HAP-1 (cell line): ENCODE measurements around the gene SYNCRIP.
"Not testable (repeated sequence)": the region's sequence is repeated elsewhere in the genome, so short reads cannot be mapped to it uniquely, and the experiment has no call there.

Experiments used
- DNase-seq, 2 experiments: peaks; one replicate each; pipeline ENCODE4 v3.0.0-alpha.2; 2016 to 2020; ENCODE audit warnings: low spot score in 2 of 2
- H3K27me3 ChIP-seq: fragments of 250-450 bp; sonication (Bioruptor Pico); 2 replicates; pipeline ENCODE4 v1.5.1; 2020; ENCODE audit warnings: low read depth, mild to moderate bottlenecking, moderate library complexity
- H3K36me3 ChIP-seq: fragments of 250-450 bp; sonication (Bioruptor Pico); replicated peaks from 2 replicates; pipeline ENCODE4 v1.5.1; 2020; ENCODE audit warnings: mild to moderate bottlenecking
- H3K4me1 ChIP-seq: fragments of 250-450 bp; sonication (Bioruptor Pico); 2 replicates; pipeline ENCODE4 v1.5.1; 2020; ENCODE audit warnings: mild to moderate bottlenecking
- H3K4me3 ChIP-seq: fragments of 250-450 bp; sonication (Bioruptor Pico); 2 replicates; pipeline ENCODE4 v1.5.1; 2020; ENCODE audit warnings: mild to moderate bottlenecking, moderate library complexity
- H3K9me3 ChIP-seq: fragments of 250-450 bp; sonication (Bioruptor Pico); 2 replicates; pipeline ENCODE4 v1.5.1; 2020; ENCODE audit warnings: mild to moderate bottlenecking, moderate library complexity
- in situ Hi-C: fragments of 300-500 bp; cut with MboI; formaldehyde crosslinking; loops from 3 replicates; pipeline ENCODE4 v1.14.3; 2020; ENCODE audit warnings: low sequenced_read_pairs, inconsistent platforms, mixed read lengths

Gene SYNCRIP

DNA sequence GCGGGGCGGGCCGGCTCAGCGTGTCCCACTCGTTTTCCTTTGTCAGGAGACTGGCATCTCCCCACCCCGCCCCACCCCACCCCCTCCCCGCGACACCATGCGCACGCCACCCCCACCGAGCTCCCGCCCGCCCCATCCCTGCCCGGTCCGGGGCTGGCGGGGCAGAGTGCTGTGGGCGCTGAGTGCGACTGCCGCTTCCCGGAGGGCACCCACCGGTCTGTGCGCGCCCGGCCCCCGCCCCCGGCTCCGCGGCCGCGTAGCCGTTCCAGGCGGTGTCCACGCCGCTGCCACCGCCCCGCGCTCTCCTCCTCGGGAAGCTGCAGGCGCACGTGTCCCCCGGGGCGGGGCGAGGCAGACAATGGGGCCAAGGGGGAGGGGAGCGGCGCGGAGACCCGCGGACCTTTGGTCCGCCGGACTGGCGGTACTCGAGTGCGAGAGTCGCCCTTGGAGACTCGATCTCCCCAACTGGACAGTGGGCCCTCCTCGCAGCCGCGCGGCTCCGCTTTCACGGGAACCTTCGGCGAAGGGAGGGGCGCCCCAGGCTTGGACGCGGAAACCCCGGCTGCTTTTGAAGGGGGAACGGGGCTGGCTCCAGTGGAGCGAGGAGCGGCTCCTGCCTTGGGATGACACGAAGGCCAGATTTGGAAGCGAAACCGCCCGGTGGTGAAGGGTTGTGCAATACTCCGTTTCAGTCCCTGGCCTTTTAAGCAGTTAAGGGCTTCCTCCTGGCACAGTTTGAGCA is 1.0 kb upstream of the SYNCRIP start:
- Histone ChIP-seq H3K4me1 (peaks cover 26% of the 10 kb centered on the region), H3K36me3 (peaks cover 36% of the 10 kb centered on the region), H3K4me3 (peak overlapping the region; percentile 49), H3K27me3 (no peaks in the 10 kb centered on the region; the same call in 1 of the 2 replicates), H3K9me3 (0 out of 2 replicates have a peak, but pooled peaks cover 3% of the 10 kb centered on the region)
- in situ Hi-C loops, result loop anchor here (5.0 kb wide), 1 partner anchor 34 kb away; no protein-coding TSS in a partner anchor
- DNase-seq, result peak; percentile 75 to 91

DNA sequence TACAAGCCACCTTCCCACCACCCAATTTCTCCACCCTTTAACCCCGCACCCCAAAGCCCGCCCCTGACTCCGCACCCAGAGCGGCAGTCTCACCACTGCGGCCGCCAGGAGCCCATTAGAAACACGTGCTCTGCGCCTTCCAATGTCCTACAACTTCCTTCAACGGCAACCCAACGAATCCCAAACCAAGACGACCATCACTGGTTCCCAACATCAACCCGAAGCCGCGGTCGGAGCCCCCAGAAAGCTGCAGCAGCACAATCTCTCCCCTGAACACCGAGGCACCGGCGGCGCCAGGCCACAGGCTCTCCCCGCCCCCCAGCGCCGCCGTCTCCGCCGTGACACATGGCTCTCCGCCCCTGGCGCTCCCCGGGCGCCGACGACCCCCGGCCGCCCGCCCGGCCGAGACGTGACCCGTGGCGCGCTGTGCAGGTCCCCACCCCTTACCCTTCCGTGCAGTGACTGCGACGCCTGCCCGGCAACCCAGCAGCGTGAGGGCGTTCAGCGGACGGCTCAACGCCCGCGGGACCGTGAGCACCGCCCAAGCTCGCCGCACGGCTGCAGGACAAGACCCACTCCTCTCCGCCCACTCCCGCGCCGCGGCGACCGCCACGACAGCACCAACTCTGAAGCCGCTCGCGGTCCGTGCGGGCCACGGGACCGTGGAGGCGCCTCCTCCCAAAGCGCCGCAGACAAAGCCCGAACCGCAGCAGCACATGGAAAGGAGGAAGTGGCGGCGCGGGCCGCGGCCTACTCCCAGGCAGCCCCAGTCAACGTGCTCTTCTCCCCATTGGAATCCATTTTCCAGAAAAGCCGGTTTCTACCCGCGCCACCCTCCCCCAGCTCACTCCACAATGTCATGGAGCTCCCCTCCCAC is 551 bp downstream of the SYNCRIP start:
- in situ Hi-C loops, result loop anchor here (5.0 kb wide), 1 partner anchor 35 kb away; no protein-coding TSS in a partner anchor
- Histone ChIP-seq H3K4me3 (peak overlapping the region; percentile 99), H3K36me3 (peaks cover 52% of the 10 kb centered on the region), H3K27me3 (no peaks in the 10 kb centered on the region; the same call in 1 of the 2 replicates), H3K4me1 (peaks cover 37% of the 10 kb centered on the region), H3K9me3 (0 out of 2 replicates have a peak, but pooled peaks cover 3% of the 10 kb centered on the region)
- DNase-seq, result peak; percentile 8 to 60

DNA sequence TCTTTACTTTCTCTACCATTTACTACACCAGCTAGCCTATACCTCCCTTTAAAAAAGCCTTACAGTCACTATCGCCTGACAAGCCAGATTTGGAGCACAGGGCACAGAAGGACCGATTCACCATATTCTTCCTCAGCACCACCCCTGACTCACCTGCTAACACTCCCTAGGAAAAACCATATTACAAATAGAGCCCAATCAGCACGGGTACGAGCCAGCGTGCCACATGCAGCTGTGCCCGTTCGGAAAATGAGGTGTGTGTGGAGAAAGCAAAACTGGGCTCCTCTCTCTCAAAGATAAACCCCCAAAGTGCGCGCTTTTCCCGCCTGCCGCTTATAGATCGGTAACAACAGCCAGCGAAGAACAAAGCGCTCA is 1.2 kb downstream of the SYNCRIP start:
- peaks cover 38% of the 10 kb centered on the region for H3K4me1 ChIP-seq
- H3K4me3 ChIP-seq, result peak overlapping the region; percentile 99
- 0 out of 2 replicates have a peak, but pooled peaks cover 3% of the 10 kb centered on the region for H3K9me3 ChIP-seq
- no peaks in the 10 kb centered on the region; the same call in 1 of the 2 replicates for H3K27me3 ChIP-seq
- H3K36me3 ChIP-seq, result peaks cover 58% of the 10 kb centered on the region
- in situ Hi-C loops, result loop anchor here (5.0 kb wide), 1 partner anchor 36 kb away; no protein-coding TSS in a partner anchor
- DNase-seq, result no peak

DNA sequence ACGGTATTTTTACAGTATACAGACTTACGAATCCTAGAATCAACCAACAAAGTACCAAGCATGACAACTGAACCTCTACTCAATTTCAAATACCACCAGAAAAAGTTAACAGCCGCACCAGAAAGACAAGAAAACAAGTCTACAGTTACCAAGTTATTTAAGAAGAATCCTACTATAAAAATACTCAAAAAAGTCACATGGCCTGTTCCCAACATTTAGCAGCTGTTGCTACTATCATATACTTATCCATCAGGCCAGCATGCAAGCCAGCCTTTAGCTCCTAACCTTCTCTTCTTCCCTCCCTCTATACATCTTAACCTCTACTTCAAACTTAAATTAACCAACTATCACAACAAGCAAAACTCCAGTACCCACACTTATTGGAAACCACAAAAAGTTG is 1.9 kb downstream of the SYNCRIP start:
- DNase-seq, result no peak
- in situ Hi-C loops, result loop anchor here (5.0 kb wide), 1 partner anchor 36 kb away; no protein-coding TSS in a partner anchor
- Histone ChIP-seq H3K9me3 (0 out of 2 replicates have a peak, but pooled peaks cover 3% of the 10 kb centered on the region), H3K4me3 (peak overlapping the region; percentile 99), H3K4me1 (peaks cover 38% of the 10 kb centered on the region), H3K27me3 (no peaks in the 10 kb centered on the region; the same call in 1 of the 2 replicates), H3K36me3 (peaks cover 64% of the 10 kb centered on the region)

DNA sequence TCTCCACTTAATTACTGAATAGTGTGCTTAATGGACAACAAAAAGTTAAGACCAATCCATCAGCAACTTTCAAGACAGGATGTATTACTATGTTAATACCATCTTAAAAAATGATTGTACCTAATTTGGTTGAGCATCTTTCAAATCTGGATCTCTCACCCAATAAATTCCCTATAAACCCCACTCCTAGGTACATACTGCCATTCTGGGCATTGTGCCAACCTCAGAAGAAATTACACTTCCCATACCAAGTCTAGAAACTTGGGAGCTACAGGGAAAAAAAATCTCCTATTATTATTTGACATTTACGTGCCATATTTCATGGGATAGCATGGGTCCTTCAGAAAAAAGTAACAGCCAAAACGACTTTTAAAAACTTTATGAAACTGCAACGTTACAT is 5.1 kb downstream of the SYNCRIP start:
- H3K36me3 ChIP-seq, result peaks cover 95% of the 10 kb centered on the region
- H3K4me1 ChIP-seq, result peaks cover 30% of the 10 kb centered on the region
- in situ Hi-C loops, result no loop called here
- H3K4me3 ChIP-seq, result no peak overlapping the region
- DNase-seq, result peak in 1 of 2 experiments; percentile 26
- H3K27me3 ChIP-seq, result no peaks in the 10 kb centered on the region; the same call in 1 of the 2 replicates
- H3K9me3 ChIP-seq, result no peaks in the 10 kb centered on the region

DNA sequence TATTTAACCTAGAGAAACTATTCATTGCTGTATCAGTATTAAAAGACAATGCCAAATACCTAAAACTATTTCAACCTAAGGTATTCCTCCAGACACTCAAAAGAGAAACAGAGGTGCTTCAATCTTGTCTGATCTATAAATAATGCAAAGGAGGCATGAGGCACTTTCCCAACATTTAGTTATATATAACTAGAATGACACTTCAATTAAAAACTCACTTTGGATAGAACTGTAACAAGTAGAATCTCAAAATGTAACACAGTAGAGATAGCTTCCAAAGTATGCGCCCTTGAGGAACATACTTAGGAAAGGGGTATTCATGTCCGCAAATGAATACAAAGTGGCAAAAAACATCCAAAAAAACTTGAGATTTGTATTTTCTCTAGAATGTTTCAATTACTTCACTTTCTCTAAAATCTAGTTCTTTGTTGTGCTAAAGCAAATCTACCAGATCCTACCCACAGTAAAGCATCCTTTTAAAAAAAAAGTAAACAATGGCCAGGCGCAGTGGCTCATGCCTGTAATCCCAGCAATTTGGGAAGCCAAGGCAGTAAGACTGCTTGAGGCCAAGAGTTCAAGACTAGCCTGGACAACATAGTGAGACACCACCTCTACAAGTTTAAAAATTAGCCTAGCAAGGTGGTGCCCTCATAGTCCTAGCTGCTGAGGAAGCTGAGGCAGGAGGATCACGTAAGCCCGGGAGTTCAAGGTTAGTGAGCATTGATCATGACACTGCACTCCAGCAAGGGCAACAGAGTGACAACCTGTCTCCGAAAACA is 10.3 kb downstream of the SYNCRIP start:
- Histone ChIP-seq H3K27me3 (no peaks in the 10 kb centered on the region), H3K4me1 (peaks cover 3% of the 10 kb centered on the region), H3K4me3 (no peak overlapping the region), H3K9me3 (no peaks in the 10 kb centered on the region), H3K36me3 (peaks cover 98% of the 10 kb centered on the region)
- in situ Hi-C loops, result no loop called here
- DNase-seq, result no peak

DNA sequence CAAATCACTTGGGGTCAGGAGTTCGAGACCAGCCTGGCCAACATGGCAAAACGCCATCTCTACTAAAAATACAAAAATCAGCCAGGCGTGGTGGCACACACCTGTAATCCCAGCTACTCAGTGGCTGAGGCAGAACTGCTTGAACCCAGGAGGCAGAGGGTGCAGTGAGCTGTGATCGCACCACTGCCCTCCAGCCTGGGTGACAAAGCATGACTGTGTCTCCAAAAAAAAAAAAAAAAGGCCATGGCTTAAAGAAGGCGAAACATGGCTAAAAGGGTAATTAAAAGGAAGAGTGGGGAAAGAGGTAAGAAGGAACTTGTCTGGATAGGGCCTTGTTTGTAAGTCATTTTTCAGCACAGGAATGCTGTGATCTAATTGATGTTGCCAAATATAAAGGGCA is 11.6 kb downstream of the SYNCRIP start:
- H3K4me3 ChIP-seq, H3K4me1 ChIP-seq, DNase-seq, in situ Hi-C loops, H3K27me3 ChIP-seq, H3K9me3 ChIP-seq: not testable (repeated sequence)
- peaks cover 99% of the 10 kb centered on the region for H3K36me3 ChIP-seq

DNA sequence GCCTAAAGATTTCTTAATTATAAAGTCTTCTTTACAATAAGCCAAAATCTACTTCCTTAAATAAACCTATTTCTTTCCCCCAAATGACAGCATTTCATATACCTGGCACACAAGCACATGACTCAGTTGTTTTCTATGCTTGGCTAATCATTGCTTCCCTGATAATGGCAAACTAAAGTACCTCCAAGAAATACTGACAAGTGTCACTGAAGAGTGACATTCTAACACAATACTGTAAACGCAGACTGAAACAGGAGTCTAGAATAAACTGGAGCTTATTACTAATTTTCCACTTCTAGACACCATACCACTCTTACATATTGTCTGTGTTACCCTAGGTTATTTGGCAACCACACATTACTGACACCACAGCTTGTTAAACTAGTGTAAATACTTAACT is 14.3 kb downstream of the SYNCRIP start:
- no peaks in the 10 kb centered on the region for H3K9me3 ChIP-seq
- H3K36me3 ChIP-seq, result peaks cover 98% of the 10 kb centered on the region
- in situ Hi-C loops, result no loop called here

DNA sequence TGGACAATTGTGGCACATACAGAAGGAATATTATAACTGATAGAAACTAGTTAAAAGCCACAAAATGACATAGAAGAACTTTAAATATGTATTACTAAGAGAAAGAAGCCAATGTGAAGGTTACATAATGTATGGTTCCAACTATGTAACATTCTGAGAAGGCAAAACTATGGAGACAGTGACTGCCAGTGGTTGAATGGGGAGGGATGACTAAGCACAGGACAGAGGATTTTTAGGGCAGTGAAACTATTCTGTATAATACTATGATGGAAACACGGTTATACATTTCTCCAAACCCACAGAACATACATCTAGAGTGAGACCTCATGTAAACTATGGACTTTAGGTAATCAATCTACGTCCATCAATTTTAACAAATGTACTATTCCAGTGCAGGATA is 22.4 kb downstream of the SYNCRIP start:
- H3K27me3 ChIP-seq, result no peaks in the 10 kb centered on the region
- no peaks in the 10 kb centered on the region for H3K9me3 ChIP-seq
- peaks cover 94% of the 10 kb centered on the region for H3K36me3 ChIP-seq
- H3K4me1 ChIP-seq, result no peaks in the 10 kb centered on the region
- no peak for DNase-seq
- H3K4me3 ChIP-seq, result no peak overlapping the region
- in situ Hi-C loops, result no loop called here

More for the DNA sequence above, 14.3 kb downstream of the SYNCRIP start:
- no peaks in the 10 kb centered on the region for H3K27me3 ChIP-seq
- DNase-seq, result no peak
- 0 out of 2 replicates have a peak, but pooled peaks cover 2% of the 10 kb centered on the region for H3K4me1 ChIP-seq
- no peak overlapping the region for H3K4me3 ChIP-seq

DNA sequence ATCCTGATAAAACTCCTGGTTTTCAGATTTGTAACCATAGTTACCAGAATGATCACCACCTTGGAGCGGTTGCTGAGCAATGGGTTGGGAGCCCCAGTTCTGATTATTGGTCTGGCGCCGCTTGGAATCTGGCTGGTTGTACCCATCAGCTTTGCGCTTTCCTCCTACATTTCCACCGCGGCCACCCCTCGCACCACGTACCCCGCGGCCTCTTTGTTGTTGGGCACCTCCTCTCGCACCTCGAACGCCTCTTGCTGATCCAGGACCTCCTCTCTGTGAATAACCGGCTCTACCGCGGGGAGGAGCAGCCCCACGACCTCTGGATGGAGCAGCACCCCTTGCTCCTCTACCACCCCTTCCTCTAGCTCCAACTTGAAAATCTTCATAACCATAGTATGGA is 27.9 kb downstream of the SYNCRIP start:
- in situ Hi-C loops, result no loop called here
- H3K4me3 ChIP-seq, result no peak overlapping the region
- H3K4me1 ChIP-seq, result no peaks in the 10 kb centered on the region
- peaks cover 96% of the 10 kb centered on the region for H3K36me3 ChIP-seq
- H3K9me3 ChIP-seq, result no peaks in the 10 kb centered on the region
- no peaks in the 10 kb centered on the region for H3K27me3 ChIP-seq
- DNase-seq, result no peak

DNA sequence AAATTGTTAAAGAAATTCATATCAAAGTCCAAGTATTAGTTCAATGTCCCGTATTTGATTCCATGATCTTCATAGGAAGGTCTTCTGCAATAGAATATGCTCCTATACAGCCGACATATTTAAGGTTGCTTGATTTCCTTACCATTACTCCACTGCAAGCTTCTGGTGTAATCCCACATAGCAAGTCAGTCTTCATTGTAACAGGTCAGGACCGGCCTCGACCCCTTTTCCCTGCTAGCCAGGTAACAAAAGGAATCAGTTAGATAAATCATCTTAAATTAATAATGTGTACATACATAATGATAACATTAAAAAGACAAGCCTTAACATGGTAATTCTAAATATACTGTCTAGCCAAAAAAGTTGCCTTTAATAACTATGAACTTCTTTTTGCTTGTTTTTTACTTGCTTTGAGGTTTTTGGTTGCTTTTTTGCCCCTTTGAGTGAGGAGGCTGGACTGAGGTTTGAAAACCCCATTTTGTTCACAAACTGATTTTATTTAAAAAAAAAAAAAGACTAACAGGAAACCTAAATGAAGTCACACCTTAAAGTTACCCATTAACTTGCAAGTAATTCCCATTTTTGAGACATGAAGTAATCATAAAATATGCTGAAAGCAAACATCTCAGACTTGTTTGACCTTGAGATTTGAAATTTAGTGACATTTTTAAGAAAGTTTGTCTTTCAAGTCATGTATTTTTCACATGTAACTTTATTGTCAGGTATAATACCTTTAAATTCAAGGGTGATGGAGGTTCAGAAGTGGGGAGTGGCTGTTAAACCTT is 29.8 kb downstream of the SYNCRIP start:
- in situ Hi-C loops, result no loop called here
- Histone ChIP-seq H3K27me3 (no peaks in the 10 kb centered on the region), H3K4me1 (no peaks in the 10 kb centered on the region), H3K9me3 (no peaks in the 10 kb centered on the region), H3K4me3 (no peak overlapping the region), H3K36me3 (peaks cover 97% of the 10 kb centered on the region)
- DNase-seq, result no peak

DNA sequence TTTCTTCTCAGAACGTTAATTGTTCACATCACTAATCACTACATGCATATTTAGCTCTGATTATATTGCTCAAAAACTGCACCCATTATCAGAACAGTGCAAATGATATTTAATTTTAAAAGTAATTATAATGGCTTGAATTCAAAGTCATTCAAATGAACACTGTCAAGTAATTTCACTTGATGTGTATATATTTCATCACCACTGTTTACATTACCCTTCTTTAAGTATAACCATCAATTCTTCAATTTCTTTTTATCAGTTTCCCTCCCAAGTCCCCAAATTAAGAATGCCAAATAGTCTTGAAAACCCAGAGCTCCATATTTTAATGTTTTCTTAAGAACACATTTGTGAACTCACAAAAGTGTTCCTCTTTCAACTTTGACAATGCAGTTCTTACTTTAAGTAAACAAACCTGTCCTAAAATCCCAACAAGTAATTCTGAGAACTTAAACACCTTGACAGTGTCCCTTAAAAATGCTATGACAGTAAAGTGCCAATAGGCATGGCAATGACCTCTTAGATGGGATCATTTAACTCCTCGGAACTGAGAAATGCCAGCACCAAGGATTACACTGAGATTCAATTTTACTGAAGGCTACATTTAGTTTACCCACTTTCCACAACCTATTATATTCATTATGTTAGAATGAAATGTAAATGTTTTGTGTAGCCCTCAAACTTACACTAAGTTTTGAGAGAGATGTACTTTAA is 32.3 kb downstream of the SYNCRIP start:
- H3K36me3 ChIP-seq, result peaks cover 78% of the 10 kb centered on the region
- H3K4me3 ChIP-seq, result no peak overlapping the region
- H3K27me3 ChIP-seq, result no peaks in the 10 kb centered on the region
- DNase-seq, result no peak
- no peaks in the 10 kb centered on the region for H3K4me1 ChIP-seq
- in situ Hi-C loops, result no loop called here
- no peaks in the 10 kb centered on the region for H3K9me3 ChIP-seq
